EL (cell line): ENCODE results near the gene SNRPA.
"Not testable (repeated sequence)": the region's sequence is repeated elsewhere in the genome, so short reads cannot be mapped to it uniquely, and the experiment has no call there.

Experiments used
- DNase-seq: peaks from one replicate; pipeline ENCODE4 v3.0.0-alpha.2; 2016

The SNRPA gene

GRCh38 chr19:40802300-40803169, 51.5 kb downstream of the SNRPA start:
- DNase-seq, result no peak

- no peak for DNase-seq
These were observed 52.3 kb downstream of the SNRPA start for GRCh38 chr19:40803170-40803856.

GRCh38 chr19:40803857-40804782, 53.1 kb downstream of the SNRPA start:
- DNase-seq, result no peak

GRCh38 chr19:40804783-40805242, 53.8 kb downstream of the SNRPA start:
- DNase-seq, result no peak

GRCh38 chr19:40805258-40805868, 54.4 kb downstream of the SNRPA start:
- no peak for DNase-seq

GRCh38 chr19:40806423-40807146, 55.6 kb downstream of the SNRPA start:
- peak; percentile 92 for DNase-seq

GRCh38 chr19:40807147-40808020, 56.4 kb downstream of the SNRPA start:
- DNase-seq, result no peak

- no peak for DNase-seq
These were observed 57.0 kb downstream of the SNRPA start for GRCh38 chr19:40808021-40808325.

GRCh38 chr19:40808497-40808896, 57.5 kb downstream of the SNRPA start:
- no peak for DNase-seq

GRCh38 chr19:40809358-40810086, 58.5 kb downstream of the SNRPA start:
- DNase-seq, result no peak

GRCh38 chr19:40810160-40810559, 59.2 kb downstream of the SNRPA start:
- DNase-seq, result no peak

- peak; percentile 85 for DNase-seq
These were observed 59.8 kb downstream of the SNRPA start for GRCh38 chr19:40810649-40811408.

GRCh38 chr19:40811478-40812341, 60.7 kb downstream of the SNRPA start:
- DNase-seq, result no peak

- DNase-seq, result not testable (repeated sequence)
These were observed 61.6 kb downstream of the SNRPA start for GRCh38 chr19:40812571-40812970.

- no peak for DNase-seq
These were observed 62.2 kb downstream of the SNRPA start for GRCh38 chr19:40813182-40813581.
